Thyroid gland (tissue), 4 donors: ENCODE measurements around the gene BRINP3. TPM values are rescaled to one million over a fixed set of nuclear protein-coding genes. Genes with fewer than 3 reads are reported as not detected.

ENCODE experiments used
- DNase-seq, 2 donors: peaks; one replicate each; pipeline ENCODE4 v3.0.0-alpha.2; 2019
- H3K27ac ChIP-seq, 3 donors: fragments of 200-600 bp; sonication (generic); 1 replicate in 2 of 3; 2 replicates in 1 of 3; pipeline ENCODE4 v1.5.1; 2016 to 2019; ENCODE audit warnings: mild to moderate bottlenecking in 1 of 3, moderate library complexity in 1 of 3
- H3K27me3 ChIP-seq: fragments of 200-600 bp; sonication (generic); one replicate; pipeline ENCODE4 v1.5.1; 2019
- H3K36me3 ChIP-seq, 2 donors: fragments of 200-600 bp; sonication (generic); one replicate each; pipeline ENCODE4 v1.5.1; 2016 to 2019
- H3K4me1 ChIP-seq, 2 donors: fragments of 200-600 bp; sonication (generic); one replicate each; pipeline ENCODE4 v1.5.1; 2017 to 2019
- H3K4me3 ChIP-seq, 3 donors: fragments of 200-600 bp; sonication (generic); replicated peaks in 1 of 3; 1 replicate in 2 of 3; 2 replicates in 1 of 3; pipeline ENCODE4 v1.5.1; 2016; ENCODE audit warnings: mild to moderate bottlenecking in 1 of 3
- H3K9me3 ChIP-seq: fragments of 200-600 bp; sonication (generic); one replicate; pipeline ENCODE4 v1.5.1; 2017
- POLR2A ChIP-seq, 2 donors: fragments of 450-650 bp; IDR thresholded peaks; one replicate each; pipeline ENCODE4 v1.6.1; 2017; ENCODE audit warnings: antibody characterized with exemption in 2 of 2, mild to moderate bottlenecking in 2 of 2, moderate library complexity in 1 of 2
- WGBS, 2 donors: methylation state at CpG; one replicate each; pipeline ENCODE4 v1.1.5; 2017; 5-methylcytosine and 5-hydroxymethylcytosine counted together
- intact Hi-C: fragments of 100-400 bp; cut with DNase I; formaldehyde crosslinking; loops from one replicate; pipeline ENCODE4 v1.15.1; 2023
- total RNA-seq, 4 donors: library from RNA; depleted of rRNA; stranded (reverse); fragments of >200 nt; gene quantifications; one replicate each; pipeline ENCODE4 v1.2.3, GENCODE V29; 2016
- TF ChIP-seq, protein P1 (sequence below), 6 experiments: fragments of 200-600 bp in 3 of 6; fragments of 450-650 bp in 3 of 6; sonication (generic) in 3 of 6; IDR thresholded peaks; one replicate each; pipeline ENCODE4 v1.5.1; 2016 to 2019; ENCODE audit warnings: antibody characterized with exemption in 6 of 6, mild to moderate bottlenecking in 2 of 6, inconsistent platforms in 1 of 6, moderate library complexity in 1 of 6

Gene BRINP3
- total RNA-seq, 4 donors from 2014 or later: 2.0 to 6.6 (median 2.7) TPM

DNA sequence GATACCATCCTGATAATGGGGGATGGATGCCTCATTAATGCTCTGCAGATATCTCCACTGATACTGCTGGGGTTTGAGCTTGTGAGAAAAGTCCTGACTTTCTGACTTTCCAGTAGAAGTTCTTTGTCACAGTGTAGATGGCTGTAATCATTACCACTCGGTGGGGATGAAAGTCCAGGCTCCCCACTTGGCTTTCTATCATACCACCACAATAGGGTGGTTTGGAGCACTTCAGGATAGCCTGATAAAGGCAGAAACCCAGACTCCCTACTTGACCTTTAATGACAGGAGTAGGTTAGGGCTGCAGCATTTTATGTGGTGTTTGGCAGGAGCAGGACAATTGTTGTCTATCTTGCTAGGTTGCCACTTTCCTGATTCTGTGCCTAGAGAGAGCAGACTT lies 294.1 kb downstream of the BRINP3 start:
- no peaks in the 10 kb centered on the region for H3K36me3 ChIP-seq
- no peak for TF ChIP-seq POLR2A (IDR thresholded peaks at IDR 0.05)
- TF ChIP-seq, protein P1, sequence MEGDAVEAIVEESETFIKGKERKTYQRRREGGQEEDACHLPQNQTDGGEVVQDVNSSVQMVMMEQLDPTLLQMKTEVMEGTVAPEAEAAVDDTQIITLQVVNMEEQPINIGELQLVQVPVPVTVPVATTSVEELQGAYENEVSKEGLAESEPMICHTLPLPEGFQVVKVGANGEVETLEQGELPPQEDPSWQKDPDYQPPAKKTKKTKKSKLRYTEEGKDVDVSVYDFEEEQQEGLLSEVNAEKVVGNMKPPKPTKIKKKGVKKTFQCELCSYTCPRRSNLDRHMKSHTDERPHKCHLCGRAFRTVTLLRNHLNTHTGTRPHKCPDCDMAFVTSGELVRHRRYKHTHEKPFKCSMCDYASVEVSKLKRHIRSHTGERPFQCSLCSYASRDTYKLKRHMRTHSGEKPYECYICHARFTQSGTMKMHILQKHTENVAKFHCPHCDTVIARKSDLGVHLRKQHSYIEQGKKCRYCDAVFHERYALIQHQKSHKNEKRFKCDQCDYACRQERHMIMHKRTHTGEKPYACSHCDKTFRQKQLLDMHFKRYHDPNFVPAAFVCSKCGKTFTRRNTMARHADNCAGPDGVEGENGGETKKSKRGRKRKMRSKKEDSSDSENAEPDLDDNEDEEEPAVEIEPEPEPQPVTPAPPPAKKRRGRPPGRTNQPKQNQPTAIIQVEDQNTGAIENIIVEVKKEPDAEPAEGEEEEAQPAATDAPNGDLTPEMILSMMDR (IDR thresholded peaks at IDR 0.05): no peak
- H3K27ac ChIP-seq: no peak overlapping the region
- no peak overlapping the region for H3K4me3 ChIP-seq
- H3K4me1 ChIP-seq: no peaks in the 10 kb centered on the region
- no peaks in the 10 kb centered on the region for H3K9me3 ChIP-seq
- H3K27me3 ChIP-seq: no peaks in the 10 kb centered on the region
- WGBS, 2 donors: 53 to 64% methylated on average over 1 of the region's 1 CpG
- no peak for DNase-seq
- intact Hi-C loops: no loop called here

DNA sequence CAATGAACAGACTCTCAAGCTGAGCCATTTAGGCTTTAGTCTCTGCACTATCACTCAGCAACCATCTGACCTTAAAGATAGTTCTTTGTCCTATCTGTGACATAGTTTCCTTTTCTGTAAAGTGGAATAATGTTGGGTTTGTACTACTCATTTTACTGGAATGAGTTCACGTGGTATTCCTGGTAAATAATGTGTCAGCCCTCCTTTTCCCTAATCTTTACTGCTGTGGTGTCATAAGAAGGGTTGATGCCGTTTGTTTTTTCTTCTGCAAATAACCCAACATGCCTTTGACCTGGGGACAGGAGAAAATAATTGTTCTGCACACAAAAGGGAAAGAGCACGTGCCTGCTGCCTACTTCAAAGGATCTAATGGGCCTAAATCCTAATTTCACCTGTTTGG lies 297.8 kb downstream of the BRINP3 start:
- no peaks in the 10 kb centered on the region for H3K4me1 ChIP-seq
- no peak overlapping the region for H3K27ac ChIP-seq
- H3K4me3 ChIP-seq: no peak overlapping the region
- 39 to 53% methylated on average over 3 of the region's 3 CpGs for WGBS, 2 donors
- DNase-seq: no peak
- no peaks in the 10 kb centered on the region for H3K36me3 ChIP-seq
- intact Hi-C loops: no loop called here
- TF ChIP-seq POLR2A (IDR thresholded peaks at IDR 0.05): no peak
- TF ChIP-seq, protein P1 (IDR thresholded peaks at IDR 0.05): no peak
- H3K27me3 ChIP-seq: no peaks in the 10 kb centered on the region
- no peaks in the 10 kb centered on the region for H3K9me3 ChIP-seq

DNA sequence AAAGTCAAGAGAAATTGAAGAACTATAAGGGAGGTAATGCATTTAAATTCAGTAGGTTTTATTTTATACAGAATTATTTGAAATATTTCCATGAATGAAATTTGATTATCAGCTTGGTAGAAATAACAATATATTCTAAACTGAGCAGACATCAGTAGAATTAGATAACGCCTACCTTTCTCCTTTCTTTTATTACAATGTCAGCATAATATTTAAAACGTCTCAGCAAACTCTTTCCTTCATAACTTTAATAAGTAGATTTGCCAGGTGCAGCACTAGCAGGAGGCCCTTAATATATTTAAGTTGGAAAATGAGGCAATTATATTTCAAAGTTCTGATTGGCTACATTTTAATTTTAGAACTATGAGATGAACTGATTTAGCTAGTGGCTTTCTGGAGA lies 298.8 kb downstream of the BRINP3 start:
- H3K27me3 ChIP-seq: no peaks in the 10 kb centered on the region
- no peak overlapping the region for H3K4me3 ChIP-seq
- H3K9me3 ChIP-seq: no peaks in the 10 kb centered on the region
- 84 to 85% methylated on average over 2 of the region's 2 CpGs for WGBS, 2 donors
- no peak overlapping the region for H3K27ac ChIP-seq
- DNase-seq: no peak
- no peaks in the 10 kb centered on the region for H3K4me1 ChIP-seq
- TF ChIP-seq, protein P1 (IDR thresholded peaks at IDR 0.05): no peak
- no peak for TF ChIP-seq POLR2A (IDR thresholded peaks at IDR 0.05)
- H3K36me3 ChIP-seq: no peaks in the 10 kb centered on the region
- intact Hi-C loops: no loop called here

DNA sequence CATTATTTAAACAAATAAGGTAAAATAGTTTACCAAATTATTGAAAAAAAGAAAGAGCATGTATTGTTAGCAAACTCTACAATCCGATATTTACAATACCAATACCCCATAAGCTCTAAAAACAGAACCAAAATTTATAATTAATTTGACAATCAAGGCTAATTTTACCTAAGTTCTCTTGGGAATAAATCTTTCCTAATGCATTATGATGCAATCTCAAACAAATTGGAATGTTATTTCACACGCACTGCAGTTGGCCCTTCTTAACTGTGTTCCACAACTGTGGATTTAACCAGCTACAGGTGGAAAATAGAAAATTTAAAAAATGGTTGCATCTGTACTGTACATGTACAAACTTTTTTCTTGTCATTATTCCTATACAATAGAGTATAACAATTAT lies 300.1 kb downstream of the BRINP3 start:
- Histone ChIP-seq H3K4me1 (no peaks in the 10 kb centered on the region), H3K4me3 (no peak overlapping the region), H3K9me3 (no peaks in the 10 kb centered on the region), H3K27me3 (no peaks in the 10 kb centered on the region), H3K36me3 (no peaks in the 10 kb centered on the region), H3K27ac (no peak overlapping the region)
- intact Hi-C loops: no loop called here
- WGBS, 2 donors: 82 to 93% methylated on average over 2 of the region's 2 CpGs
- no peak for DNase-seq
- no peak for TF ChIP-seq POLR2A (IDR thresholded peaks at IDR 0.05)
- TF ChIP-seq, protein P1 (IDR thresholded peaks at IDR 0.05): no peak

DNA sequence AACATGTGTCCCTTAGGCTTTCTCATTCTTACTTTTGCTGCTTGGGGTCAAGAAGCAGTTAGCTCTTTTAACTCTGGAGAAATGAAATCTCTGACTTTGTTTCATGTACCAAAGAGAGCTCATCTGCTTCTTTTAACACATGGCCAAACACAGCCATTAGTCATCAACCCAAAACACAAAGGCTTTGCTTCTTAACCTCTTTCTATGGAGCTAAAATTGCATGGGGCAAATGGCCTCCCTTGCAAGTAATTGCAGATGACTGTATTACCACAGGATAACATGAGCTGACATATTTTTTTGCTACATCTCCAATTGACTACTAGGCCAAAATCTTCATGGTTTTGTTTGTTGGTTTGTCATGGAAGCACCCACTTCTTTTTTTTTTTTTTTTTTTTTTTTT lies 300.9 kb downstream of the BRINP3 start:
- Histone ChIP-seq H3K9me3 (no peaks in the 10 kb centered on the region), H3K27me3 (no peaks in the 10 kb centered on the region), H3K4me1 (no peaks in the 10 kb centered on the region), H3K27ac (no peak overlapping the region), H3K4me3 (no peak overlapping the region), H3K36me3 (no peaks in the 10 kb centered on the region)
- DNase-seq: no peak
- no peak for TF ChIP-seq POLR2A (IDR thresholded peaks at IDR 0.05)
- TF ChIP-seq, protein P1 (IDR thresholded peaks at IDR 0.05): no peak
- intact Hi-C loops: no loop called here
